ES-I3 (cell line): ENCODE data around the gene CASK.
"Not testable (repeated sequence)": the region's sequence is repeated elsewhere in the genome, so short reads cannot be mapped to it uniquely, and the experiment has no call there.

Experiments
- H3K36me3 ChIP-seq: 2 replicates; pipeline ENCODE4 v1.6.1; 2013; ENCODE audit warnings: mild to moderate bottlenecking, low read length, control low read depth, moderate library complexity; ENCODE audit not compliant: insufficient read depth
- H3K4me1 ChIP-seq: 2 replicates; pipeline ENCODE4 v1.6.1; 2013; ENCODE audit warnings: mild to moderate bottlenecking, control low read depth, low read length; ENCODE audit not compliant: insufficient read depth
- H3K9ac ChIP-seq: 2 replicates; pipeline ENCODE4 v1.6.1; 2013; ENCODE audit warnings: low read depth, mild to moderate bottlenecking, low read length, moderate library complexity
- H3K9me3 ChIP-seq: 2 replicates; pipeline ENCODE4 v1.6.1; 2013; ENCODE audit warnings: mild to moderate bottlenecking, low read length, moderate library complexity; ENCODE audit not compliant: control insufficient read depth, insufficient read depth

The CASK gene

GRCh38 chrX:41616255-41616654, 307.1 kb downstream of the CASK start:
- H3K9me3 ChIP-seq: peaks cover 2% of the 10 kb centered on the region
- no peak overlapping the region for H3K9ac ChIP-seq
- peaks cover 5% of the 10 kb centered on the region for H3K4me1 ChIP-seq
- no peaks in the 10 kb centered on the region for H3K36me3 ChIP-seq

- Histone ChIP-seq H3K9ac (no peak overlapping the region), H3K9me3 (peaks cover 7% of the 10 kb centered on the region), H3K36me3 (no peaks in the 10 kb centered on the region; the same call in 1 of the 2 replicates), H3K4me1 (peaks cover 22% of the 10 kb centered on the region)
These were observed 315.1 kb downstream of the CASK start for GRCh38 chrX:41608244-41608643.

- H3K9ac ChIP-seq: no peak overlapping the region
- H3K36me3 ChIP-seq: no peaks in the 10 kb centered on the region; the same call in 1 of the 2 replicates
These were observed 316.0 kb downstream of the CASK start for GRCh38 chrX:41607264-41607832.

GRCh38 chrX:41606057-41606456, 317.3 kb downstream of the CASK start:
- not testable (repeated sequence) for H3K9ac ChIP-seq, H3K9me3 ChIP-seq, H3K36me3 ChIP-seq
- H3K4me1 ChIP-seq: peaks cover 32% of the 10 kb centered on the region

More at GRCh38 chrX:41607264-41607832, 316.0 kb downstream of the CASK start:
- peaks cover 7% of the 10 kb centered on the region for H3K9me3 ChIP-seq
- peaks cover 26% of the 10 kb centered on the region for H3K4me1 ChIP-seq

GRCh38 chrX:41604766-41605543, 318.4 kb downstream of the CASK start:
- no peaks in the 10 kb centered on the region for H3K9me3 ChIP-seq

DNA sequence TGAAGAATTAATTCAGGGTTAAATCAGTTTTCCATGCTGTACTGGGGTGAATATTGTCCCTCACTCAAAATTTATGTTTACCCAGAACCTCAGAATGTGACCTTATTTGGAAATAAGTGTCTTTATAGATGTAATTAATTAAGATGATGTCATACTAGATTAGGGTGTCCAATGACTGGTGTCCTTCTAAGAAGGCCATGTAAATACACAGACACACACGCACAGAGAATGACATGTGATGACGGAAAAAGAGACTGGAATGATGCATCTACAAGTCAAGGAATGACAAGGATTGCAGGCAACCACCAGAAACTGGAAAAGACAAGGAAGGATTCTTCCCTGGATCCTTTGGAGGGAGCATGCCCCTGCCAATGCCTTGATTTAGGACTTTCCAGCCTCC, 319.2 kb downstream of the CASK start:
- no peaks in the 10 kb centered on the region; the same call in 1 of the 2 replicates for H3K36me3 ChIP-seq
- no peaks in the 10 kb centered on the region for H3K9me3 ChIP-seq
- H3K9ac ChIP-seq: no peak overlapping the region
- peaks cover 39% of the 10 kb centered on the region for H3K4me1 ChIP-seq

More at GRCh38 chrX:41604766-41605543, 318.4 kb downstream of the CASK start:
- no peaks in the 10 kb centered on the region; the same call in 1 of the 2 replicates for H3K36me3 ChIP-seq
- H3K9ac ChIP-seq: no peak overlapping the region
- H3K4me1 ChIP-seq: peaks cover 39% of the 10 kb centered on the region

DNA sequence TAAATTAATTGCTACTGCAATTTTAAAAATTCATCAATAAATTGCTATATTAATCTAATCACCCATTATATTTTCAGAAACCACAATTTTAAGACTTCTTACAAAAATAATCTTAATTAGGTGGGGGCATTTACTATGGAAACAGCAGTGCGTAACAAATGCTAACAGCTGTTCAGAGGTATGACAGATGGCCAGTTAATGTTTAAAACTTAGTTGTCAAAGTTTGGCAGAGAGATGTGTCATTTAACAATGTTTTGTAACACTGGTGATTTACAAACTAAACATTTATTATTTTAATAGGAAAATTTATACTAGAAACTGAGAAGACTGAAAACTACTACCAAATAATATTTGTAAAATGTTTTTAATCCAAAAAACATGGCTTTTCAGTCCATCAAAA, 319.8 kb downstream of the CASK start:
- H3K36me3 ChIP-seq: no peaks in the 10 kb centered on the region; the same call in 1 of the 2 replicates
- no peaks in the 10 kb centered on the region for H3K9me3 ChIP-seq
- no peak overlapping the region for H3K9ac ChIP-seq
- H3K4me1 ChIP-seq: peaks cover 39% of the 10 kb centered on the region

- no peaks in the 10 kb centered on the region for H3K9me3 ChIP-seq
- no peaks in the 10 kb centered on the region for H3K36me3 ChIP-seq
- no peak overlapping the region for H3K9ac ChIP-seq
- H3K4me1 ChIP-seq: peaks cover 39% of the 10 kb centered on the region
These were observed 320.5 kb downstream of the CASK start for GRCh38 chrX:41602816-41603345.

- H3K4me1 ChIP-seq: peaks cover 34% of the 10 kb centered on the region
- no peaks in the 10 kb centered on the region for H3K9me3 ChIP-seq
- no peak overlapping the region for H3K9ac ChIP-seq
- H3K36me3 ChIP-seq: no peaks in the 10 kb centered on the region
These were observed 323.1 kb downstream of the CASK start for GRCh38 chrX:41600291-41600690.

DNA sequence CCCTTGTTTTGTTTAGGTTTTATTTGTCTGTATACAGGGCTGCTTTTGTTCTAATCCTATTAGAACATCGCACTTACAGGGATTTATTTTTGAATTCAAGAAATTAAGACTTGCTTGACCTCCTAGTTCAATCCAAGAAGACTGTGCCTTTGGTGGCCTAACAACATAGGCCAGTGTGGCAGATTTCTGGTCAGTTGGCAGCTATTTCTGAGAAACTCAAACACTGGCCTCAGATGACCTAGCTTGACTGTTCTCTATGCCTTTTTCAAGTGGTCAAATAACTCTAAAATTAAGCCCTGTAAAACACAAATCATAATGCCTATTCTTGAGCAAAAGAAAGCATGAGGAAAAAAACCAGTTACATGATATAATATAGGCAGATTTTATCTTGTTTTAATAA, 323.8 kb downstream of the CASK start:
- H3K9ac ChIP-seq: no peak overlapping the region
- no peaks in the 10 kb centered on the region for H3K9me3 ChIP-seq
- H3K36me3 ChIP-seq: no peaks in the 10 kb centered on the region
- H3K4me1 ChIP-seq: peaks cover 27% of the 10 kb centered on the region

- Histone ChIP-seq H3K9me3 (no peaks in the 10 kb centered on the region), H3K36me3 (no peaks in the 10 kb centered on the region), H3K9ac (no peak overlapping the region), H3K4me1 (peaks cover 7% of the 10 kb centered on the region)
These were observed 326.8 kb downstream of the CASK start for GRCh38 chrX:41596596-41596995.

- Histone ChIP-seq H3K9ac (no peak overlapping the region), H3K4me1 (no peaks in the 10 kb centered on the region)
These were observed 328.7 kb downstream of the CASK start for GRCh38 chrX:41594634-41595033.

GRCh38 chrX:41591906-41592305, 331.4 kb downstream of the CASK start:
- Histone ChIP-seq H3K4me1 (no peaks in the 10 kb centered on the region), H3K9ac (no peak overlapping the region), H3K9me3 (no peaks in the 10 kb centered on the region)

More at GRCh38 chrX:41594634-41595033, 328.7 kb downstream of the CASK start:
- H3K36me3 ChIP-seq: no peaks in the 10 kb centered on the region
- H3K9me3 ChIP-seq: no peaks in the 10 kb centered on the region

GRCh38 chrX:41590641-41591040, 332.7 kb downstream of the CASK start:
- Histone ChIP-seq H3K4me1 (no peaks in the 10 kb centered on the region), H3K36me3 (no peaks in the 10 kb centered on the region), H3K9ac (no peak overlapping the region), H3K9me3 (no peaks in the 10 kb centered on the region)

More at GRCh38 chrX:41591906-41592305, 331.4 kb downstream of the CASK start:
- H3K36me3 ChIP-seq: no peaks in the 10 kb centered on the region
